ENCODE data around the gene USP46.

USP46 gene

DNA sequence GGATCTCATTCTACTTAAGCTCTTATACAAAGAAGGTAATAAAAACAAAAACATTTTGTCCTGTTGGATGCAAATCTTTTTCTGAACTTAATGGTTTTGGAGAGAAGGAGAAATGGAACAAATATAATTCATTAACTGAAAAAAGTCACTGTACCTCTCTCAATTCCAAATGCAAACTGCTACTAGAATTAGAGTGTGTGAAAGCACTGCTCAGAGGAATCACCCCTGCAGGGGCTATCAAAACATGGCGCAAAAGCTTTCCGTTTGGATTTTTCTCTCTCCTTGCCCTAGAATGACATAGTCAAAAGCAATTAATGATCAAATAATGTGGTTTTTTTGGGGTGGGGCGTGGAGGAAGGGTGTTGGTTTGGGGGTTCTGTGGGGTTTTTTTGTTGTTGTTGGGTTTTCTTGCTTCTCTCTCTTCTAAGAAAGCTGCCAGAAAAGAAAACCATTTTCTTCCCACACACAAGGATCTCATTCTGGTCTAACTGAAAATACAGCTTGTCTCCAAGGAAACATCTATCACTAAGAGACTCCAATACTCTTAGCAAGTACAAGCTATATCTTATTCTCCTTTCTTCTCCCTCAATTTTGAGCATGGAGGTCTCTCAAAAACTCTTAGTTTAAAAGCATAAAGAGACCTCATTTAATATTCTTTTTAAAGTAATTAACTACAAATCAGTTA lies 41.6 kb downstream of the USP46 start:
- DNase-seq: no peak

DNA sequence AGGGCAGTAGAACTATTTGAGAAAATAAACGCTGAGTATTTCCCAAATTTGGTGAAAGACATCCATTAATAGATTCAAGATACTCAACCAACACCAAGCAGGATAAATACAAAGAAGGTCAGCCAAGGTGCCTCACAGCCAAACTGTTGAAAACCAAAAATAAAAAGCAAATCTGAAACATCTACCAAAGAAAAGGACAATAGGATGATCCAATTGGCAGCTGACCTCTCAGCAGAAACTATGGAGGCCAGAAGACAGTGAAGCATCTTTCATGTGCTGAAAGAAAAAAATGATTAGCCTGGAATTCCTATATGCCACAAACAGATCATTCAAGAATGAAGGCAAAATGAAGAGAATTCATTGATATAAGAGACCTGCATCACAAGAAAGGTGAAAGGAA lies 44.9 kb downstream of the USP46 start:
- DNase-seq: no peak

DNA sequence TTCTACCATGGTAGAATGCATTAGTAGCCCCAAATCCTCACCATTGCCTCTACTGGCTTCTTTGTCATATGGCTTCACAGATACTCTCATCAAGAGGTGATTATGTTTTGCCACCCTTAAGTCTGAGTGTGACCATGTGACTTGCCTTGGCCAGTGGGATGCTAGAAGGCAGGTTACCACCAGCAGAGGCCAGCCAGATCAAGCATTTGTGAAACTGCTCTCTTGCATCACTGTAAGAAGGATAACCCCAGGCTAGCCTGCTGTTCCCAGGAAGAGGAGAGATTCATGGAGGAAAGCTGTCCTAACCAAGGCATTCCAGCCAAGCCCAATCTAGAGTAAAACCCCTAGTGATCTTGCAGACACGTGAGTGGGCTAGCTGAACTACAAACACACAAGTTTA lies 46.8 kb downstream of the USP46 start:
- DNase-seq: no peak

DNA sequence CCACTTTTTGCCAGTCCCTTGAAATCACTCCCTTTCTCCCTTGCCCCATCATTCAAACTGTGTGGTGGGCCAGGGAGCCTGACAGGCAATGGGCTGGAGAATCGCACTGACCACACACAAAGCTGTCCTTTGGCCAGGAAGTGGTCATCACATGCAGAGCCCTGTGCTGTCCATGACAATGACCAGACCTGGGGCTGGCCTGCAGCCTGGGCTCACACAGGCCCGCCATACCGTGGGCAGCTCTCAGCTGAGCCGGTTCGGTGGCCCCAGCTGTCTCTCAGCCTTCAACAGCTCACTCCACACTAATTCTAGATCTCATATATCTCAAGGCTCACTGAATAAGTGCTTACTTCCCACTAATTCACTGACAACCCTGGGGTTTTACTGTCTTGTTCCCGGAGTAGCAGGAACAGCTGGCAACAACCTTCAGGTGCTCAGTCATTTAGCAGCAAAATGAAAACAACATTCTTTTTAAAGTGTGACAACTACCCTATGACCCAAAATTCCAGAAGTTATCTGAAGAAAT lies 48.0 kb downstream of the USP46 start:
- DNase-seq: no peak

DNA sequence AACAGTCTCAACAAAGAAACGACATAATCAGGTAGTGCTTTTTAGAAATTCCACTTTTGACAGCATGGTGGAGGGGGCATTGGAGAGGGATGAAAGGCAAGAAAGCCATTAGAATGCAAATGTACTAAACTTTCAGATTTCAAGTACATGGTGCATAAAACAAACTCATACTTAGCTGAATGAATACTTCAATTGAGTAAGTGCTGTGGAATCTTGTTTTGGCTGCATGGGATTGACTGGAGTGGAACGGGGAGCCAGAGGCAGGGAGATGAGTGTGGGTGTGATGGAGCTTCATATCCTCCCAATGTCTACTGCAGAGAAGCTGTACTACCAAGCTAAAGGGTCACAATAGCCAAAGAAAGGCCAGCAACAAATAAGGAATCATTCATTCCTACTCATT lies 52.4 kb downstream of the USP46 start:
- no peak for DNase-seq

DNA sequence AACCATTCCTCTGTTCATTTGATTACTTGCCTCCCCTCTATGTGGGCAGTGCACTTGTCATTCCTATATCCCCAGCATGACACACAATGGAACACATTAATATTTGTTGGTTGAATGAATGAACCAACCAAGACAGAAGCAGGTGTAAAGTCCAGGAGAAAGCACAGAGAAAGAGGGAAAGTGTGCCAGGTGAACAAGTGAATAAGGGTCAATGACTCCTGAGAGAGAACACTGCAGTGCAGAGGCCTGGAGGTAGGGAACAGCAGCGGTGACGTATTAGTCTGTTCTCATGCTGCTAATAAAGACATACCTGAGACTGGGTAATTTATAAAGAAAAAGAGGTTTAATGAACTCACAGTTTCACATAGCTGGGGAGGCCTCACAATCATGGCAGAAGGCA lies 53.1 kb downstream of the USP46 start:
- no peak for DNase-seq

DNA sequence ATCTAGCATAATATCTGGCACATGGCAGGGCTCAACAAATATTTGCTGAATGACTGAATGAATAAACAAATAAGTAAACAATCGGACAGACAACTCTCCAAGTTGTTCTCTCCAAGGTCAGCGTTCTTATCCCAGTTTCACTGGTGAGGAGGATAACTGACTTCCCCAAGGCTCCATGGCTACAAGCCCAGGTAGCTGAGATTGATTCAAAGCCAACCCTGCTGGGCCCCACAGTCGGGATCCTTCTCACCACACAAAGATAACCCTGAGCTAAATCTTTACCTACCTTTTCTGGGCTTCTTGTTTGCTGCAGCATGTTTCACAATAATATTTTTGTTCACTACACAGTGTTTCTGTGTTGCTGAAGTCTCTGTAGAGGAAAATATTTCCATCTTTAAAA lies 54.9 kb downstream of the USP46 start:
- DNase-seq: no peak

DNA sequence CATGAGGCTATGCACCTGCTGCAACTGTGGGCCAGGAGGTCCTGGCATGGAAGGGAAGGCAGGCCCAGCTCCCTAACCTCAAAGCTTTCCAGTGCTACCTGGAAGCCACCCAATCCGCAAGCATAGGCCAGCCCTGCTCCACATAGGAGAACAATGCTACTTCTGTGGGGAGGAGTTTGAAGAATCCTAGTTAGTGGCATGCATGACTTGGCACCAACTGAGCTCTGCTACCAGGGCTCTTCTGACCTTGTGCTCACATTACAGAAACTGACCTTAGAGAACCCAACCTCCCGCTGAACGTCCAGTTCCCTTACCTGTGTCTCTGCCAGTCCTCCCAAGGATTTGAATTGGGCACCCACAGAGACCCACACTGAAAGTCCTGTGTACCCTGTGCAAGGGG lies 58.8 kb downstream of the USP46 start:
- DNase-seq: no peak

DNA sequence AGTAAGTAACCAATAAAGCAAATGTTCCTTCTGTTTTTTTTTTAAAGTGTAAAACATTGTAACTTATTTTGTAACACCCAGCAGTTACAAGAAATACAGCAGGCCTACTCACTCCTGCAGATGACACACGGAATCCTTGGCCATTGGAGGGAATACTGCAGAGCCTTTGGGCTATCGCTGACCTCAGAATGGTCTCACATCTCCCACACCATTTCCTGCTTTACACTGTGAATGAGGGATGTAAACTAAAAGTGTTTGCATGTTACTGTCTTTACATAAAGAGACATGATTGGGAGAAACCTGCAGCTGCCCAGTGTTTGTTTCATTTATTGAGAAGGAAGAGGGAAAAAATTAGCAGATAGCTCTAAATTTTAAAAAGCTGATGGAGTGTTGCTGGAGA lies 64.1 kb downstream of the USP46 start:
- DNase-seq: no peak

DNA sequence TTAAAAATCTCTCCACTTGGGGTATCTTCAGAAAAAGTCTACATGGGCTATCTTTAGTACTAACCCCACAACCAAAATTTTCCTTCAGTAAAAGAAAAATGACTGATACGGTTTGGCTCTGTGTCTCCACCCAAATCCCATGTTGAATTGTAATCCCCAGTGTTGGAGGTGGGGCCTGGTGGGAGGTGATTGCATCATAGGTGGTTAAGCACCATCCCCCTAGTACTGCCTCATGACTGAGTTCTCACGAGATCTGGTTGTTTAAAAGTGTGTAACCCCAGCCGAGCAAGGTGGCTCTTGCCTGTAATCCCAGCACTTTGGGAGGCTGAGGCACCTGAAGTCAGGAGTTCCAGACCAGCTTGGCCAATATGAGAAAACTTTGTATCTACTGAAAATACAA lies 66.8 kb downstream of the USP46 start:
- no peak for DNase-seq

DNA sequence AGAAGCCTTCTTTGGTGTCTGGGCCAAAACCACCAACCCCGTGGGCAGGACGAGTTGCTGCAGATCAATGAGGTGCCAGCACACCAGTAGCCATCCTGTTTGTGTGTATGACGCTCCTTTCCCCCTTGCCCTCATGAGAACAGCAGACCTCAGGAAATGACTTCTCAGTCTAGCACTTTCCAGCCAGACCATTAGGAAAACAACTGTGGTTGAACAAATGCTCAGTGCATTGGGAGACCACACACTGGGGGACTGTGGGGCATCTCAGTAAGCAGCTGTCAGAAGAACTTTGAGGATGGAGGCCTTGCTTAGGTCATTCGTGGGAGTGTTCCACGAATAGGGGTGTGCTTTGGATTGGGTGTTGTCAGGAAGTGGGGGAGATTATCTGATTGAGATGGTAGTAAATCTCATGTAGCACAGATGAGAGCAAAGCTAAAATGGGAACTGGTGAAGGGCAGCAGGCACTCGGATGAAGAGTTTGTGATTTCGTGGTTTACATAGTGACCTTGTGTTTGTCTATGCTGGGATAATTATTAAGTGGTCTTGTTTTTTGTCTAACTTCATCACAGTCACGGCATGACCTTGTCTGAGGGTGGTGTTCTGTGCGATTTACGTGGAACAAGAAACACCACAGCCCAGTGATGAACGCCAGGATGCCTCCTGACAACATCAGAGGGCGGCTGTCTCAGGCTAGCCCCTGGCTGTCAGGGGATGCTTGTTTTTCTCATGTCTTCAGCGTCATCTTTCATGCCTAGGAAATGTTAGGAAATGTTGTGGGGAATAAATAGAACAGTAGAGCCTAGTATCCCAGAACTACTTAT lies 70.1 kb downstream of the USP46 start:
- no peak for DNase-seq

DNA sequence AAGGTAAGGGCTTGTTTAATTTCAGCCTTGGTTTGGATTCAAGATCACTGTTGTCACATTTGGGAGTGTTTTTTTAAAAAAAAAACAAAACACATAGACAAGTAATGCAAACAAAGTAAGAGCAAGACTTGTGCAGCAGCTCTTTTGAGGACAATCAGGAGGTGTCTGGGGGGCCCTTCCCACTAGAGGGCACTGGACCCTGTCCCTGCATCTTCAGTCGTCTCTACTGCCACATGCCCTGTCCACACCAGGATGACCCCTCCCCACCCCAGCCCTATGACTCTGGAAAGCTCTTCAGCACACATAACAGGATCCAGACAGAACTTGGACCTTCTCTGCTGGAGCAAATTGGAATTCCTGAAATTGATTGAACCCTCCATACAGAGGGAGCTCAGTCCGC lies 71.0 kb downstream of the USP46 start:
- DNase-seq: peak in 2 of 3 experiments; percentile 8 to 49

DNA sequence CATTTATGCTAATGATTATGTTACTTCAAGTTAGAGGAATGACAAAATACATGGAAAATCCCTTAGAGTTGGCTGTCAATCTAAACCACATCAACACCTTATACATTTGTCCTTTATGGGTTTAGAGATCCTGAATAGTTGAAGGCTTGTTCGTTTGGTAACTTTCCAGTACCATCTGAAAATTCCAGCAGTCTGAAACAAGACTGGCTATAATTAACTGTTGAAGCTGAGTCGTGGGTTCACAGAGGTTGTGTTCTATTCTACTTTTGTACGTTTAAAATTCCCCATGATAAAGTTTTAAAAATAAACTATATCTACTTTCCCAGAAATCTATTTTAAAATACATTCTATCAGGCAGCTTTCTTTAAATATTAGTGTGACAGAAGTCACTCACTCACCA lies 73.0 kb downstream of the USP46 start:
- no peak for DNase-seq

DNA sequence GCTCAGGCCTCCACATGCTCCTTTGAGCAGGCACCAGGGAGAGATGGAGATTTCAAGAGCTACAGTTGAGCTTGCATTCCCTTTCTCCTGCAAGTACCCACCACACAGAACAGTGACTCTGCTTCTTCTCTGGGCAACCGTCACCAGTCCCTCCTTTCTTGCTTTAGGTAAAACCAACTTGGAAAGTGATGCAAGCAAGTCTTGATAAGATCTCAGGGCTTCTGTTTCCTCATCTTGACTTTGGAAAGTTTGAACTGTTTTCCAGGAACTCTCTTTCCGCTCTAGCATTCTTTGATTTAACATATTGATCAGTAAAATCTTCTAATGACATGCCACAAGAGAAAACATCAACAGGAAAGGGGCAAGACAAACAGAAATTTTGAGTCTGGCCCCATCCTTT lies 73.7 kb downstream of the USP46 start:
- DNase-seq: no peak

DNA sequence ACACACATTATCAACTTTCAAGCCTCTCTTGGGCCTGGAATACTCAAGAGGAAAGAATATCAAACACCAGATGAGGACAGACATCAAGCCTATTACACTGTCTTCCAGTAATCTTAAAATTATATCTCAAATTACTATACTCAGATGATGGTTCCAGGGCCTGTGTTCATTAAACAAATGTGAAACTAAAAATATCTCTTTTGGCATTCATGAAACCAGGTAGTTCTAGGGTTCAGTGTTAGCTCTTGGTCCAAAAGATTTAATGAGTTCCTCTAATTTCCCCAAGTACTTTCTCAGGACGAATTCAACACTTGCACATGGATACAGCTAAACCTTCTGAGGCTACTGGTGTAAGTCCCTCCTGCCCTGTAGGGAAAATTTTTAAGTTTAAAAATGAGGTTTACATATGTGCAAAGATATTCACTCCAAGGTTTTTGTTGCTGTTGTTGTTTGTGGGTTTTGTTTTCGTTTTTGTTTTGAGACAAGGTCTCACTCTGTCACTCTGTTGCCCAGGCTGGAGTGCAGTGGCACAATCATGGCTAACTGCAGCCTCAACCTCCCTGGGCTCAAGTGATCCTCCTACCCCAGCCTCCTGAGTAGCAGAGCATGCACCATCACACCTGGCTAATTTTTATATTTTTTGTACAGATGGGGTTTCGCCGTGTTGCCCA lies 79.4 kb downstream of the USP46 start:
- no peak for DNase-seq

DNA sequence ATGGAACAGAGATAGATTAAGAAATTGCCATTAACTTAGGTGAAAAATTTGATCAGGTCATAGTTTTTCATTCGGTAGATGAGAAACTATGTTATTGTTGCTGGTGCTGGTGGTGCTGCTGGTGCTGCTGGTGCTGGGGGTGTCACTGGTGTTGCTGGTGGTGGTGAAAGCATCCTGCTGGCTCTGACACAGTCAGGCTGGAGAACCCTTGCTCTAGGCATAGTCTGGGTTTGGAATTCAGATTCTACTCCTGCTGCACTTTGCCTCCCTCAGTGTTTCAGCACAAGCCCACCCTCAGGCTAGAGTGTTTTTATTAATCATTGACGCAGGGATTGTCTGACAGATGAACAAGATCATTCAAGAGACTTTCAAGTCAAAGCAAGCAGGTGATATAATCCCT lies 80.2 kb downstream of the USP46 start:
- DNase-seq: no peak

DNA sequence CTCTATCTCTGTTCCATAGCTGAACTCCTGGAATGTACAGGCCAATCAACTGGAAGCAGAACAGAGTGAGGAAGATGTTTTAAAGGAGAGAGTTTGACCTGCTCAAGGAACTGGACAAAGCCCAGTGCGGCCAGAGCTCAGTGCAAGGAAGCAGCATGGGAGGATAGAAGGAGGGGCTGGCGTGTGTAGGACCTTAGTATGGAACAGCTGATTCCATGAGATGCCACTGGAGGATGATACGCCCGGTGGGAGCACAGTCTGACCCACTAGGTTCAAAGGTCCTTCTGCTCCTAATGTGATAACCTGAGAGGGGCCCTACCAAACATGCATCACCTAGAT lies 81.5 kb downstream of the USP46 start:
- DNase-seq: no peak

DNA sequence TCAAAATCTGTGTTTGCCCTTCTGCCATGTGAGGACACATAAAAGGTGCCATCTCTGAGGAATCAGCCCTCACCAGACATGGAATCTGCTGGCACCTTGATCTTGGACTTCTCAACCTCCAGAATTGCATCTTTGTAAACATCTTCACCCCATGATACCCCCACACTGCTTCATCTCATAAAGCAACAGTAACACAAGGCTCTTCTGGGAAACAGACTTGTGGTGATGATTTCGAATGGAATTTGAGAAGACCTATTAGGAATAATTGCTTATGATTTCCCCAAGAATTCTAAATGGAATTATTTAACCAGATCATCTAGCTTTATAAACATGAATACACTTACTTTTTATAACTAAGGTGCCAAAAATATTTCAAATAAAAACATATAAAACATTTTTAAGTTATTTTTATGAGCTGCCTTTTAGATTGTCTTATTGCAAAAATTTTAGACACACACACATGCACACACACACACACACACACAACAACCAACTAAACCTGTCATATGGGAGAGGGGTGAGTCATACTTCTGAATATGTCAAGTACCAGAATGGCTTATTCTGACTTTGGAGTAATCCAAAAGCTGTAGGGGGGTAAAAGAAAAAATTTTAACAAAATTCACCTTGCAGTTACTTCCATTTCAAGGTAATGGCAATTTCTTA lies 82.0 kb downstream of the USP46 start:
- DNase-seq: no peak

DNA sequence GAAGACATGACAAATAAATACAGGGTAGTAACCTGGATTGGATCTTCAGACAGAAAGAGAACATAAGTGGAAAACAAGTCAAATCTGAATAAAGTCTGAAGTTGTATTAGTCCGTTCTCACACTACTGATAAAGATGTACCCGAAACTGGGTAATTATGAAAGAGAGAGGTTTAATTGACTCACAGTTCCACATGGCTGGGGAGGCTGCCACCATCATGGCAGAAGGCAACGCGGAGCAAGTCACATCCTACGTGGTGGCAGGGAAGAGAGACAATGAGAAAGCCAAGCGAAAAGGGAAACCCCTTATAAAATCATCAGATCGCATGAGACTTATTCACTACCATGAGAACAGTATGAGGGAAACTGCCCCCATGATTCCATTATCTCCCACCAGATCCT lies 82.8 kb downstream of the USP46 start:
- no peak for DNase-seq

DNA sequence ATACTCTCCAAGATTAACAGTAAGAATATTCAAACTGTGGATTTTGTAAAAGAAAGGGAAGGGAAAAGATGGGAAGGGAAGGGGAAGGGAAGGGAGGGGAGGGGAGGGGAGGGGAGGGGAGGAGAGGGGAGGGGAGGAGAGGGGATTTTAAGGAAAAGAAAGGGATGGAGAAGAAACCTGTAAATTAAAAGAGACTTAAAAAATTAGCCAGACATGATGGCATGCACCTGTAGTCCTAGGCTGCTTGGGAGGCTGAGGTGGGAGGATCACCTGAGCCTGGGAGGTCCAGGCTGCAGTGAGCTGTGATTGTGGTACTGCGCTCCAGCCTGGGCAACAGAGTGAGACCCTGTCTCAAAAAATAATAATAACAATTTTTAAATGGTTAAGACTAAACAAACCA lies 83.7 kb downstream of the USP46 start:
- no peak for DNase-seq

DNA sequence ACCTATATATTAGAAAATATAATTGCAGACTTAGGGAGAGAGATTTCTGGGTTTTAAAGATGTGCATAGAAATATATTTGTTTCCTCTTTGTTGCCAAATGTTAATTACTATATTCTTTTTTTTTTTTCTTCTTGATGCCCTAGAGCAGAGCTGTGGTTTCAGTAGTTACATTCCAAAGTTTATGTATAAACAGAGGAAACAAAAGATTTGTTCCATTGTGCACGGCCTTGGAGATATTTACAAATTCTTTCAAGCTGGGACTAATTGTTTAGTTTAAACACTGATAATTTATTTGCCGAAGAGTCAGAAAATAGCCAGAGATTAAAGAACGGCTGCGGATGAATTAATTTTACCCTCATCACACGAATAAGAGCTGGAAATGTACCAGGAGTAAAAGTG lies 85.1 kb downstream of the USP46 start:
- peak in 1 of 3 experiments; percentile 34 for DNase-seq

DNA sequence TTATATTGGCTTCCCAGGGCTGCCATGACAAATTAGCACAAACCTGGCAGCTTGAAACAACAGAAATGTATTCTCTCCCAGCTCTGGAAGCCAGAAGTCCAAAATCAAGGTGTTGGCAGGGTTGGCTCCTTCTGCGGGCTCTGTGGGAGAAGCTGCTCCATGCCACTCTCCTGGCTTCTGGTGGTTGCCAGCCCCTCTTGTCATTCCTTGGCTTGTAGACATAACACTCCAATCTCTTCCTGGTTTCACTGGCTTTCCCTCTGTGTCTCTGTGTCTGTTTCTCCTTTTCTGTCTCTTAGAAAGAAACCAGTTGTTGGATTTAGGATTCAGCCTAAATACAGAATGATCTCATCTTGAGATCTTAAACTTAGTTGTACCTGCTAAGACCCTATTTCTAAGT lies 85.5 kb downstream of the USP46 start:
- DNase-seq: no peak

DNA sequence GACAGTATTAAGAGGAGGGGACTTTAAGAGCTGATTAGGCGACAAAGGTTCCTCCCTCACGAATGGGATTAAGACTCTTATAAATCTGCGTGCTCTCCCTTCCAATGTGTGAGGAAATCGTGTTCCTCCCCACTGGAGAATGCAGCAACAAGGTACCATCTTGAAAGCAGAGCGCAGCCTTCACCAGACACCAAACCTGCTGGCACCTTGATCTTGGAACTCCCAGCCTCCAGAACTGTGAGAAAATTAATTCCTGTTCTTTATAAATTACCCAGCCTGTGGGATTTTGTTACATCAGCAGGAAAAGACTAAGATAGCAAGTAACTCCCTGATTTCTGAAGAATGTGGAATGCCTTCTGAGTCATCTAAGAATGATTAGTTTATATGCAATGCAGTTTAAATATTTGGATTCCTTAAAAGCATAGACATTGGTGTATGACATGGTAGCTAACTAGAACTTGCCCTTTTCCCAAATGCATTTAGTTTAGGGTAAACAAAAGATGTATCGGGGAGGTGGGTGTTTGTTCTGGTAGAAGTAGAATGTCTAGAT lies 86.1 kb downstream of the USP46 start:
- no peak for DNase-seq
